K562 (cell line): ENCODE results near the gene IRAK4. TPM values are rescaled to one million over a fixed set of nuclear protein-coding genes. Genes with fewer than 3 reads are reported as not detected.

Experiments
- ATF1 ChIP-seq, 2 experiments: fragments of 450-650 bp in 1 of 2; IDR thresholded peaks; 2 replicates each; pipeline ENCODE4 v1.6.1; 2016; ENCODE audit warnings: missing compliant biosample characterization in 1 of 2, missing genetic modification characterization in 1 of 2
- BACH1 ChIP-seq: fragments of 200-800 bp; sonication (Bioruptor generic); IDR thresholded peaks from 2 replicates; pipeline ENCODE4 v1.6.1; 2016; ENCODE audit warnings: missing genetic modification characterization, missing compliant biosample characterization
- EP400 ChIP-seq: fragments of 450-650 bp; IDR thresholded peaks from 2 replicates; pipeline ENCODE4 v1.6.1; 2017; ENCODE audit warnings: antibody characterized with exemption, mild to moderate bottlenecking, moderate library complexity
- FUS ChIP-seq: fragments of 200-400 bp; formaldehyde crosslinking; optimal IDR thresholded peaks from 2 replicates; pipeline ENCODE3; 2017; ENCODE audit warnings: low read depth, low read length
- GATAD2A ChIP-seq: fragments of 450-650 bp; IDR thresholded peaks from 2 replicates; pipeline ENCODE4 v1.6.1; 2017
- HMG20A ChIP-seq: fragments of 450-650 bp; formaldehyde crosslinking; conservative IDR thresholded peaks from 2 replicates; pipeline ENCODE4 v1.4.0; 2020; ENCODE audit warnings: mild to moderate bottlenecking, mixed read lengths
- MTF1 ChIP-seq: fragments of 250-450 bp; sonication (Bioruptor Pico); IDR thresholded peaks from 2 replicates; pipeline ENCODE4 v1.9.0; 2021; ENCODE audit warnings: moderate library complexity, mild to moderate bottlenecking, inconsistent platforms, borderline replicate concordance
- NELFE ChIP-seq: IDR thresholded peaks from 2 replicates; pipeline ENCODE4 v1.6.1; 2011; ENCODE audit warnings: mild to moderate bottlenecking; ENCODE audit not compliant: insufficient read depth, insufficient read length
- PHF20 ChIP-seq: fragments of 450-650 bp; IDR thresholded peaks from 2 replicates; pipeline ENCODE4 v1.6.1; 2018; ENCODE audit not compliant: partially characterized antibody
- SMAD2 ChIP-seq: fragments of 150-350 bp; IDR thresholded peaks from 2 replicates; pipeline ENCODE4 v1.6.1; 2014; ENCODE audit warnings: low read depth, mild to moderate bottlenecking, low read length
- SRF ChIP-seq, 2 experiments: fragments of 250-450, 450-650 bp in 1 of 2; sonication (Bioruptor Pico) in 1 of 2; sonication (generic) in 1 of 2; formaldehyde crosslinking; IDR thresholded peaks; 2 replicates each; pipeline versions ENCODE4 v1.5.0 to v1.5.1; 2020 to 2022; ENCODE audit warnings: mild to moderate bottlenecking in 1 of 2, missing genetic modification reagents in 1 of 2
- TAF15 ChIP-seq: fragments of 200-400 bp; formaldehyde crosslinking; IDR thresholded peaks from 2 replicates; pipeline ENCODE4 v1.6.1; 2017; ENCODE audit warnings: mild to moderate bottlenecking, low read depth, low read length, moderate library complexity
- TAF7 ChIP-seq: fragments of 450-650 bp; IDR thresholded peaks from 2 replicates; pipeline ENCODE4 v1.6.1; 2016; ENCODE audit warnings: missing genetic modification characterization, missing compliant biosample characterization
- TEAD1 ChIP-seq, 2 experiments: fragments of 450-650 bp in 1 of 2; sonication (generic) in 1 of 2; formaldehyde crosslinking; IDR thresholded peaks; 2 replicates each; pipeline versions ENCODE4 v1.4.0 to v1.8.0; 2020 to 2022; ENCODE audit warnings: mild to moderate bottlenecking in 2 of 2, missing genetic modification reagents in 1 of 2
- YY1 ChIP-seq, 3 experiments: IDR thresholded peaks; 2 replicates each; pipeline ENCODE4 v1.6.1; 2011; ENCODE audit warnings: low read length in 2 of 3, mild to moderate bottlenecking in 2 of 3, moderate library complexity in 2 of 3, borderline replicate concordance in 1 of 3, control low read depth in 1 of 3, low read depth in 1 of 3; ENCODE audit not compliant: insufficient read depth in 3 of 3, insufficient replicate concordance in 2 of 3, control insufficient read depth in 1 of 3, insufficient read length in 1 of 3; ENCODE audit errors: extremely low read depth in 1 of 3
- ZNF436 ChIP-seq: fragments of 250-450, 450-650 bp; sonication (Bioruptor Pico); formaldehyde crosslinking; IDR thresholded peaks from 2 replicates; pipeline ENCODE4 v1.7.0; 2020; ENCODE audit warnings: mild to moderate bottlenecking
- ZNF766 ChIP-seq: fragments of 200-800 bp; sonication (Bioruptor generic); conservative IDR thresholded peaks from 2 replicates; pipeline ENCODE4 v1.6.1; 2016; ENCODE audit warnings: missing genetic modification characterization, missing compliant biosample characterization
- polyA plus RNA-seq, 8 experiments: library from polyadenylated mRNA; depleted of rRNA in 4 of 8; stranded (reverse) in 5 of 8; unstranded in 3 of 8; fragments of >200 nt; fragmentation: Nextera tagmentation in 2 of 8; fragmentation: Illumina TruSeq in 1 of 8; extraction: Ambion mirVana in 2 of 8; extraction: Trizol in 1 of 8; gene quantifications; 2 replicates each; pipeline versions ENCODE4 v1.2.1 to v1.2.3, GENCODE V29; 2011 to 2014; ENCODE audit warnings: inconsistent platforms in 1 of 8, missing spikeins in 1 of 8
- total RNA-seq, 7 experiments: library from RNA; depleted of rRNA in 6 of 7; stranded (reverse); fragments of >200 nt in 6 of 7; fragmentation: Illumina TruSeq in 2 of 7; extraction: Trizol in 2 of 7; gene quantifications; 2 replicates each; pipeline versions ENCODE4 v1.2.1 to v1.2.3, GENCODE V29; 2011 to 2021; ENCODE audit warnings: low replicate concordance in 1 of 7
- TF ChIP-seq, protein P1 (sequence below), 3 experiments: fragments of 200-800 bp in 1 of 3; fragments of 250-450 bp in 1 of 3; fragments of 450-650 bp in 1 of 3; sonication (Bioruptor Pico) in 1 of 3; sonication (Bioruptor generic) in 1 of 3; formaldehyde crosslinking in 1 of 3; IDR thresholded peaks; 2 replicates each; pipeline versions ENCODE4 v1.6.1 to v1.8.0; 2016 to 2022; ENCODE audit warnings: mild to moderate bottlenecking in 2 of 3, missing genetic modification characterization in 2 of 3, missing compliant biosample characterization in 1 of 3, moderate library complexity in 1 of 3
- TF ChIP-seq, protein P2 (sequence below): sonication (generic); formaldehyde crosslinking; IDR thresholded peaks from 2 replicates; pipeline ENCODE4 v1.8.1; 2023; ENCODE audit warnings: mild to moderate bottlenecking, missing genetic modification reagents, moderate library complexity
- TF ChIP-seq, protein P3 (sequence below): fragments of 450-650 bp; IDR thresholded peaks from 2 replicates; pipeline ENCODE4 v1.6.1; 2014; ENCODE audit warnings: low read depth, mild to moderate bottlenecking, moderate library complexity, borderline replicate concordance

Gene IRAK4
- total and polyA plus RNA-seq, 9 of the 15 experiments (the other 6 are each of a cell fraction or from before 2014, with no cell fraction given) = 10.8 to 34.5 (median 16.0) TPM

DNA sequence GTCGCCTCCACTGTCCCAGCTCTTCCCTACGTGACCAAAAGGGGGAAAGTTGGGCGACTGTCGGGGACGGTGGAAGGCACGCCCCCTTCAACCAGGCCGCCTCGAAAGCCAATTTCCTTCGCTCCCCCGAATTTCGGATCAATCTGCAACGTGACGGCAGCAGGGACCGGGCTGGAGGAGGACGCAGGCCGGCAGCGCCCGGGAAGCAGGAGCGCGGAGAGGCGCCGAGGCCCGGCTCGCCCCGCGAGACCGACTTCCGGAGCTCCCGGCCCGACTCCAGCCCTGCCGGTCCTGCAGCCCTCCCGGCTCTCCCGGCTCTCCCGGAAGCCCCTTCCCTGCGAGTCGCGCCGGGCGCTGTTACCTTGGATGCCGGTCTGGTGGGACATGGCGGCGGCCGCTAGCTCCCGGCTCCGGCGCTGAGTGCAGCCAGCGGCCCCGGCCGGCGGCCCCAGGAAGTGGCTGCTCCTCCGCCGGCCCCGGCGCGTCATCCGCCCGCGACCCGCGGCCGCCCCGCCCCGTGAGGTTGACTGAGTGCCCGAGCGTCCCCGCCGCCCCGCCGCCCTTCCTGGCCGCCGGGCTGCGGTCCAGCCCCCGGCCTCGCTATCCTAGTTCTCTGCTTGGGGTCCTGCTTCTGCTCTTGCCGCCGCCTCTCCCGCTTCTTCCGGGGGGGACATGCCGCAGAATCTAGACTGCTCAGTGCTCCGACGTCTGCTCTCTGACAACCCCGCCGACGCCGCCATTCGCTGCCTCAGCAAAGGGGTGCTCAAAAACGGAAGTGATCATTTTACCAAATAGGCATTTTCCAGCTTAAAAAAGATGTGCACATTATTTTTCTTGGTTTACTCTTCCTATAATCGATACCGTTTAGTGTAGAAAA, 47.3 kb downstream of the IRAK4 start, which contains the start of gene TWF1 (continued):
- no peak for TF ChIP-seq ZNF436
- no peak for TF ChIP-seq MTF1 (CRISPR knock-in tag)
- no peak for TF ChIP-seq TAF15
- peak in 1 of 2 experiments; percentile 72; a peak in 1 of 4 replicates for TF ChIP-seq SRF (CRISPR knock-in tag; IDR thresholded peaks at IDR 0.05)
- TF ChIP-seq ATF1 (CRISPR knock-in tag; IDR thresholded peaks at IDR 0.05) = no peak
- TF ChIP-seq ATF1 (tag; IDR thresholded peaks at IDR 0.05) = peak; percentile 97
- peak in 2 of 3 experiments; percentile 81 to 85 for TF ChIP-seq YY1 (IDR thresholded peaks at IDR 0.05; ENCODE audit: borderline replicate concordance in 1 of 3, control insufficient read depth in 1 of 3, extremely low read depth in 1 of 3, insufficient read depth in 3 of 3, insufficient read length in 1 of 3, insufficient replicate concordance in 2 of 3, low read depth in 1 of 3, low read length in 2 of 3)
- peak; percentile 29 for TF ChIP-seq FUS
- peak; percentile 64 for TF ChIP-seq TAF7 (tag)
- peak; percentile 92 for TF ChIP-seq PHF20
- no peak for TF ChIP-seq BACH1 (tag)
- TF ChIP-seq, protein P1, sequence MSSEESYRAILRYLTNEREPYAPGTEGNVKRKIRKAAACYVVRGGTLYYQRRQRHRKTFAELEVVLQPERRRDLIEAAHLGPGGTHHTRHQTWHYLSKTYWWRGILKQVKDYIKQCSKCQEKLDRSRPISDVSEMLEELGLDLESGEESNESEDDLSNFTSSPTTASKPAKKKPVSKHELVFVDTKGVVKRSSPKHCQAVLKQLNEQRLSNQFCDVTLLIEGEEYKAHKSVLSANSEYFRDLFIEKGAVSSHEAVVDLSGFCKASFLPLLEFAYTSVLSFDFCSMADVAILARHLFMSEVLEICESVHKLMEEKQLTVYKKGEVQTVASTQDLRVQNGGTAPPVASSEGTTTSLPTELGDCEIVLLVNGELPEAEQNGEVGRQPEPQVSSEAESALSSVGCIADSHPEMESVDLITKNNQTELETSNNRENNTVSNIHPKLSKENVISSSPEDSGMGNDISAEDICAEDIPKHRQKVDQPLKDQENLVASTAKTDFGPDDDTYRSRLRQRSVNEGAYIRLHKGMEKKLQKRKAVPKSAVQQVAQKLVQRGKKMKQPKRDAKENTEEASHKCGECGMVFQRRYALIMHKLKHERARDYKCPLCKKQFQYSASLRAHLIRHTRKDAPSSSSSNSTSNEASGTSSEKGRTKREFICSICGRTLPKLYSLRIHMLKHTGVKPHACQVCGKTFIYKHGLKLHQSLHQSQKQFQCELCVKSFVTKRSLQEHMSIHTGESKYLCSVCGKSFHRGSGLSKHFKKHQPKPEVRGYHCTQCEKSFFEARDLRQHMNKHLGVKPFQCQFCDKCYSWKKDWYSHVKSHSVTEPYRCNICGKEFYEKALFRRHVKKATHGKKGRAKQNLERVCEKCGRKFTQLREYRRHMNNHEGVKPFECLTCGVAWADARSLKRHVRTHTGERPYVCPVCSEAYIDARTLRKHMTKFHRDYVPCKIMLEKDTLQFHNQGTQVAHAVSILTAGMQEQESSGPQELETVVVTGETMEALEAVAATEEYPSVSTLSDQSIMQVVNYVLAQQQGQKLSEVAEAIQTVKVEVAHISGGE (CRISPR knock-in tag; IDR thresholded peaks at IDR 0.05) = peak in 1 of 3 experiments; percentile 84; a peak in 2 of 6 replicates
- peak; percentile 79 for TF ChIP-seq EP400
- peak; percentile 49; the same call in 1 of the 2 replicates for TF ChIP-seq ZNF766 (CRISPR knock-in tag)
- no peak for TF ChIP-seq HMG20A (CRISPR knock-in tag)
- no peak for TF ChIP-seq SMAD2
- TF ChIP-seq, protein P2, sequence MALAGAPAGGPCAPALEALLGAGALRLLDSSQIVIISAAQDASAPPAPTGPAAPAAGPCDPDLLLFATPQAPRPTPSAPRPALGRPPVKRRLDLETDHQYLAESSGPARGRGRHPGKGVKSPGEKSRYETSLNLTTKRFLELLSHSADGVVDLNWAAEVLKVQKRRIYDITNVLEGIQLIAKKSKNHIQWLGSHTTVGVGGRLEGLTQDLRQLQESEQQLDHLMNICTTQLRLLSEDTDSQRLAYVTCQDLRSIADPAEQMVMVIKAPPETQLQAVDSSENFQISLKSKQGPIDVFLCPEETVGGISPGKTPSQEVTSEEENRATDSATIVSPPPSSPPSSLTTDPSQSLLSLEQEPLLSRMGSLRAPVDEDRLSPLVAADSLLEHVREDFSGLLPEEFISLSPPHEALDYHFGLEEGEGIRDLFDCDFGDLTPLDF (CRISPR knock-in tag) = 0 out of 2 replicates have a peak, but pooled peaks have one; percentile 15
- peak in 1 of 2 experiments; percentile 56; a peak in 1 of 4 replicates for TF ChIP-seq TEAD1 (CRISPR knock-in tag; IDR thresholded peaks at IDR 0.05)
- TF ChIP-seq, protein P3, sequence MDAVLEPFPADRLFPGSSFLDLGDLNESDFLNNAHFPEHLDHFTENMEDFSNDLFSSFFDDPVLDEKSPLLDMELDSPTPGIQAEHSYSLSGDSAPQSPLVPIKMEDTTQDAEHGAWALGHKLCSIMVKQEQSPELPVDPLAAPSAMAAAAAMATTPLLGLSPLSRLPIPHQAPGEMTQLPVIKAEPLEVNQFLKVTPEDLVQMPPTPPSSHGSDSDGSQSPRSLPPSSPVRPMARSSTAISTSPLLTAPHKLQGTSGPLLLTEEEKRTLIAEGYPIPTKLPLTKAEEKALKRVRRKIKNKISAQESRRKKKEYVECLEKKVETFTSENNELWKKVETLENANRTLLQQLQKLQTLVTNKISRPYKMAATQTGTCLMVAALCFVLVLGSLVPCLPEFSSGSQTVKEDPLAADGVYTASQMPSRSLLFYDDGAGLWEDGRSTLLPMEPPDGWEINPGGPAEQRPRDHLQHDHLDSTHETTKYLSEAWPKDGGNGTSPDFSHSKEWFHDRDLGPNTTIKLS = peak; percentile 27; the same call in 1 of the 2 replicates
- no peak for TF ChIP-seq GATAD2A
- peak; percentile 18 for TF ChIP-seq NELFE
